GM18868 (cell line): ENCODE data around the gene TMED7.
A peak's percentile ranks its signal among the peaks of the same experiment; 100 is the strongest.
"Not testable (repeated sequence)": the region's sequence is repeated elsewhere in the genome, so short reads cannot be mapped to it uniquely, and the experiment has no call there.

Experiments used
- ATAC-seq: cut with Tn5 transposase; IDR thresholded peaks from one replicate; pipeline ENCODE4 v1.9.1; 2021; ENCODE audit warnings: mild to moderate bottlenecking, moderate library complexity; ENCODE audit not compliant: unreplicated experiment

TMED7 gene

GRCh38 chr5:115625579-115626444 lies at the start of gene TMED7:
TSS of gene TMED7 (minus strand) at chr5:115626036. CDS start at chr5:115625792, 244 bp downstream.
- ATAC-seq: peak; percentile 88

- ATAC-seq: not testable (repeated sequence)
Measured at GRCh38 chr5:115674782-115675181, 48.9 kb upstream of the TMED7 start.

- no peak for ATAC-seq
Measured at GRCh38 chr5:115673596-115673995, 47.8 kb upstream of the TMED7 start.

DNA sequence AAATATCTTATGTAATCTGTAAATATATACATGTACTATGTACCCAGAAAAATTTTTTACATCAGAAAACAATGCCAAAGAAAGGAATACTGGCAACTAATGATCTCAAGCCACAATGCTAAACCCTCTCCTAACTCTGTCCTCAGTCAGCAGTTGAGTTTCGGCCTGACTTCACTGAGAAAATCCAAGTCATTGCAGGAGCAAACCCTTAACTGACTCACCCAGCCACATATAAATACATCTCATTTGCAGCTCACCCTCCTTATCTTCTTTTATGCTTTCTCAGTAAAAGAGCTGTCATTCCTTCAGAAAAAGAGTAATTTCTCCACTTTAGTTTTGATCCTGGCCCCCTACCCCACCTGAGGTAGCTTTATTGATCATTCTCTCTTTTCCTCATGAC lies 46.1 kb upstream of the TMED7 start:
- no peak for ATAC-seq

DNA sequence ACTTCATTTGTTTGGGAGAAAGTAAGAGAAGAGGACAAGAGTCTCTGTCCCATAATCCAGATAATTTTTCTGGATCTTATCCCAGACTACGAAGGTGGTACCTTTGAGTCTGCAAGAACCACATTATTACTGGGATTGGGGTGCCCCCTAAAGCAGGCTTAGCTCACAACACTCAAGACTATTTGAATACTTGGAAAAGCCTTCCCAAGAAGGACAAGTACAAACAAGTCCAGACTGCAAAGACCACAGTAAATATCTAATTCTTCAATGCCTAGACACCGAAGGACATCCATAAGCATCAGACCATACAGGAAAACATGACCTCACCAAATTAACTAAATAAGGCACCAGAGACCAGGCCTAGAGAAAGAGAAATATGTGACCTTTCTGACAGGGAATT lies 40.2 kb upstream of the TMED7 start:
- no peak for ATAC-seq

- ATAC-seq: no peak
Measured at GRCh38 chr5:115661563-115661962, 35.7 kb upstream of the TMED7 start.

DNA sequence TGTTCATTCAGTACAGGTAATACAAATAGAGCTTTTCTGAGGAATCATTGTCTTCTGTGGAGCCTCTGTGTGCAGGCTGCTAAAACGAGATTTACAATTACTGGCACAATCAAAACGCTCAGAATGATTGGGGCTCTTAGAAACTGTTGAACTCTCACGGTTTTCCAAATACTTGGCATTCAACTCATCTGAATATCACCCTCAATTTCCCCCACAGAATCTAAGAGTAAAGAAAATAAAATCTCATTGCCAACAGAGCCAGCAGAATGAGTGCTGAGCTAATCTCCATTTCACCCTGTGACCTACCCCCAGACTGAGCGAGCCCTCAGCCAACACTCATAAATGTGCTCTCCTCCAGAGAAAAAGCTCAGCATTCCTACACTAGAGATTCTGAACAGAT lies 35.3 kb upstream of the TMED7 start:
- no peak for ATAC-seq

GRCh38 chr5:115657881-115658233 lies 32.0 kb upstream of the TMED7 start:
- no peak for ATAC-seq

DNA sequence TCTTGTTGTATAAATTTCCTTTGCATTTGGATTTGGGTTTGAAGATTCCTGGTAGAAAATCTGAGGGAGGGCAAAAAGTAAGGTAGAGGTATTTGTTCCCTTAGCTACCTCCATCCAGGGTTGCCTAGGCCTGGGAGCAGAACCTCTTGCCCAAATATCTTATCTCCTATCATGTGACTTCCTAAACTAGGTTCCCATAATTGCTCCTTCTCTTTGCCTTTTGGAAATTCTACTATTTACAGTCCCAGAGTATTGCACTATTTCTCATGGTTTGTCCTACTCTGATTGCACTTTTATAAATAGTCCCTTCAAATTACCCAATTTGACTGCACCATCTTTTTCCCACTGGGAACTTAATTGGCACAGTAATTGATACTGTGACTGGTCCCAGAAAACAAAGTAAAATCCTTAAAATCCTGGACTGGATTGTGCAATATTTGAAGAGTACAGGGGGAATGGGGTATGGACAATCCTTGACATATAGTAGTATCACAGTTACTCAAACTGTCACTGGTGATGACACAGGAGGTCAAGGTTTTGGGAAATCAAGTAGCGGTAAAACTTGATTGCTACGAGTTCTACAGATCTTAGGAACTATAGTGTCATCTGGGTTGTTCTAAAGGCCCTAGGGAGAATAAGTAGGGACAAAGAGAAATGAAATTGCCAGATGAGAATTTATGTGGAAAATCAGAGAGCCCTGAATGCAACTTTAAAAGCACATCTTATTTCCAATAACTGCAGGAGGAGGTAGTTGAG lies 31.5 kb upstream of the TMED7 start:
- no peak for ATAC-seq

GRCh38 chr5:115656404-115656803 lies 30.6 kb upstream of the TMED7 start:
- ATAC-seq: no peak

- no peak for ATAC-seq
Measured at GRCh38 chr5:115655994-115656393, 30.2 kb upstream of the TMED7 start.

DNA sequence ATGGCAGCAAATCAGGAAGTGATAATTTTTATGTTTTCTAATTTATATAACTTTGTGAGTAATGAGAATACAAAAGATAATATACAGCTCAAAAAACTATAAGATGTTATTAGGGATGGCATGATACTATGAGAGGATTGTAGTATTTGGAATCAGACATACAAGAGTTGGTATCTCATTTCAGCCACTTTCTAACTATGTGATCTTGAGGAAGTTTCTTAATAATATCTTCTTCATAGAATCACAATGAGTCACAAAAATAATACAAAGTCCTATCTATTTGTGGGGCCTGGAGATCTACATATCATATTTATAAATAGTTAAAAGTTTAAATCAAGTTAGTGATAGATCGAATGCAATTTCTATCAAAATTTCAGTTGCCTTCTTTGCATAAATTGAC lies 23.7 kb upstream of the TMED7 start:
- ATAC-seq: no peak

DNA sequence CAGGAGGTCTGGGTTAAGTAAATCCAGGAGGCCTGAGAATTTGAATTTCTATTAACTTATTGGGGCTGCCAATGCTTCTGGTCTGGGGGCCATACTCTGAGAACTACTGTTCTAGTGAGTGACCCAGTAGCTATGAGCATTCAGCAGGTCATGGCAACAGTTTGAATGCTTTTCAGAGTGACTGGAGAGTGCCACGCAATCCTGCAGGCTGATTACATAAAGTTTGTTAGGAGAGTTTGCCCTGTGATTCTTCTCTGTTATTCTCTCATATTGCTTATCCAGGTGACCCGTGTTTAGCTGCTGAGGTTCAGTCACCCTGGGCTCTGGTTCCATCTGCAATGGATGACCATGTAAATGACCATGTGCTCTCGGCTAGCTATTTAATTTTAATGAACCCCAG lies 22.2 kb upstream of the TMED7 start:
- ATAC-seq: no peak

GRCh38 chr5:115645386-115645785 lies 19.6 kb upstream of the TMED7 start:
- ATAC-seq: not testable (repeated sequence)

DNA sequence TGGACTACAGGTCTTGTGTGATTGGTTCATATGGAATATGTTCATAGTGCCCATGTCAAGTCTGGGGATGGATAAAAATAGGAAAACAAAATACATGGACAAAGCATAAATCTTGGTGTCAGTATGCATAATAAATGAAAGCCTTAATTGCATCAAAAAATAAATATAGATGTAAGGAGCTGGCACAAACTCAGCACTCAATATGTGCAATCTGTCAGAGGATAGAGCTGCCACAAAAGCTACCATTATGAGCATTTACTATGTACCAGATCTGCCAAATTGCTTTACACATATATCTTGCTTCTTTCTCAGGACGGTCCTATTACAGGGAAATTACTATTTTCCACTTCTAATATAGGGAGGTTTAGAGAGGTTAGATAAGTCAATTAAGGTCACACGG lies 18.2 kb upstream of the TMED7 start:
- ATAC-seq: no peak

GRCh38 chr5:115641948-115642347 lies 16.1 kb upstream of the TMED7 start:
- ATAC-seq: no peak

- ATAC-seq: no peak
Measured at GRCh38 chr5:115640274-115640673, 14.4 kb upstream of the TMED7 start.

- ATAC-seq: no peak
Measured at GRCh38 chr5:115639377-115639776, 13.5 kb upstream of the TMED7 start.

DNA sequence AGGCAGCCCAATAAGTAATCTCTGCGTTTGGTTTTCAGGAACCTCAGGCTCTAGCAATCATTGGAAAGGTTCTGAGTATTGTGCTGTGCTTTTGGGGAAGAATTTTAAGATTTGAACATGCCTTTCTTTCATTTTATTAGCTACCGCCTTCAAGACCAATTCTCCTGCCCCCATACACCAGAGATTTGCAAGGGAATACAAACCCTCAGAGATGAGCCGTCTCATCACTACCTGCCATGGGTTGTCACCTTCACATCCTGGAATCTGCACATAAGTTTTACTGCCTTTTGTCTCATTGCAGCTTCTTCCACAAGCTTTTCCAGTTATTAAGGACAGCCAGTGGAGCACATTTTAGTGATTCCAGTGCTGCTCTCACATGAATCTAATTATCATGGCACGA lies 11.7 kb upstream of the TMED7 start:
- ATAC-seq: no peak

DNA sequence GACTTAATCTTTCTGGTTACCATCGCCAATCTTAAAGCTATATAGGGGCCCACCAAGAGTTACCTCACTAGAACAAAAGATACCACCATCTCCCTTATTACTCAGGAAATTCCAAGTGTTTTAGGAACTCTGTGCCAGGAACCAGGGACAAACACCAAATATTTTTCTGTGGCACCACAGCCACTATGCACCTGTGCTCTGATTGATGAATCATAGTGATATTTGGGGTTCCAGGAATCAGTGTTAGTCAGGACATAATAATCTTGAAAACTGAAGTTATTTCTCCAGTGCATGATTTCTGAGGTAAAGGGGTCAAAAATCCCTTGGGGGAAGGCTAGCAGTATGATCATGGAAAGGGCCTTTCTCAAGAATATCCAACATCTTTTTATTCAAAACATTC lies 10.2 kb upstream of the TMED7 start:
- no peak for ATAC-seq

DNA sequence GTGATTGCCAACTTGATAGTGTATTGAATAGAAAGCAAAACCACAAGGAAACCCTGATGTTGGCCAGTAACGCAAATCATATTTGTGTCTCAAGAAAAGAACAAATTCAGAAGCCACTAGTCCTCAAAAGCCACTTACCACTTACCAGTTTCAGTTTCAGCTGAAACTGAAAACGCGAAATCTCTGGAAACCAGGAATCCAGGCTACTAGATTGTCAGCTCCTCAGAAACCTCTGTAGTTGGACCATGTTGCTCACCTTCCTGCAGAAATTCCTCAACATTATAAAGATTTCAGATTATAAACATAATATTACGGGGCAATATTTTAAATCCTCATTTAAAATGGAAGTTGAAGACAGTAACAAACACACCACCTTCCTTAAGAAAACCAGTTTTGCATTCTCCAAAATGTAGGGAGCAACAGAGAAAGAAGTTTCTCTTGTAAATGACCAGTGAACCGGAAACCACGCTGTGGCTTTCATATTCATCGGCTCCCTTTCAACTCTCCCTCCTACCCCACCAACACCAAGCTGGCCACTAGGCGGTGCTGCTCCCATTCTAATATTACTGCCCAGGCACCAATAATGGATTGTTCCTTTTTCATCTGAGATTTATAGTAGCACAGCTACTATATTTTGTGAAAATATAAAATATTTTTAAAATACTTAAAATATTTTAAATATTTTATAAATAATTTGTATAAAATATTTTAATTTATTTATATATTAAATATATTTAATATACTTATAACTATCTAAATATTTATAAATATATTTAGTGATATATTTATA lies 8.7 kb upstream of the TMED7 start:
- ATAC-seq: peak; percentile 56
